BJ (cell line): ENCODE results near the gene VTI1A. TPM values are rescaled to one million over a fixed set of nuclear protein-coding genes. Genes with fewer than 3 reads are reported as not detected.

Experiments used
- CTCF ChIA-PET: fragments of 350-600 bp; formaldehyde crosslinking; extraction: SDS; loops from one replicate; lab custom pipeline; 2021; ENCODE audit warnings: antibody characterized with exemption, inconsistent platforms; lab: Yijun Ruan, JAX
- POLR2A ChIA-PET: fragments of 300-600 bp; sonication (Branson Sonifier 250); formaldehyde crosslinking; extraction: SDS; loops from one replicate; lab custom pipeline; 2021; ENCODE audit warnings: antibody characterized with exemption; lab: Charles Lee
- DNase-seq: peaks from one replicate; pipeline ENCODE4 v3.0.0-alpha.2; 2011; ENCODE audit warnings: low read depth
- H3K27me3 ChIP-seq: 2 replicates; pipeline ENCODE4 v1.6.0; 2011; ENCODE audit warnings: low read length; ENCODE audit not compliant: control insufficient read depth, insufficient read depth
- H3K36me3 ChIP-seq: 2 replicates; pipeline ENCODE4 v1.5.1; 2011; ENCODE audit warnings: low read length; ENCODE audit not compliant: control insufficient read depth, insufficient read depth
- H3K4me3 ChIP-seq: 2 replicates; pipeline ENCODE4 v1.5.1; 2011; ENCODE audit warnings: low read depth, mild to moderate bottlenecking, control low read depth, low read length
- CTCF ChIP-seq: IDR thresholded peaks from 2 replicates; pipeline ENCODE4 v1.5.1; 2011; ENCODE audit warnings: low read depth, mild to moderate bottlenecking, control low read depth, inconsistent platforms, low read length, moderate library complexity; ENCODE audit not compliant: insufficient read depth
- polyA plus RNA-seq: library from polyadenylated mRNA; depleted of rRNA; stranded (reverse); fragments of >200 nt; gene quantifications from 2 replicates; pipeline ENCODE4 v1.2.3, GENCODE V29; 2011

VTI1A gene
- polyA plus RNA-seq, 1 experiment: 13.4 TPM

- Histone ChIP-seq H3K27me3 (no peaks in the 10 kb centered on the region), H3K4me3 (no peak overlapping the region), H3K36me3 (no peaks in the 10 kb centered on the region)
- ChIA-PET CTCF (no interaction called here), POLR2A (no interaction called here)
- no peak for TF ChIP-seq CTCF
- no peak for DNase-seq
Observed at GRCh38 chr10:112653851-112654250, 206.8 kb downstream of the VTI1A start.

GRCh38 chr10:112654794-112655193, 207.8 kb downstream of the VTI1A start:
- ChIA-PET CTCF (no interaction called here), POLR2A (no interaction called here)
- no peak for DNase-seq
- Histone ChIP-seq H3K27me3 (no peaks in the 10 kb centered on the region), H3K36me3 (no peaks in the 10 kb centered on the region), H3K4me3 (no peak overlapping the region)
- no peak for TF ChIP-seq CTCF

- ChIA-PET POLR2A (no interaction called here), CTCF (interaction anchor here (0.6 kb wide), 1 partner anchor 155 kb away, joined by 3 read pairs; no protein-coding TSS in a partner anchor)
- no peaks in the 10 kb centered on the region for H3K36me3 ChIP-seq
- TF ChIP-seq CTCF: no peak
- H3K4me3 ChIP-seq: no peak overlapping the region
- DNase-seq: no peak
- H3K27me3 ChIP-seq: no peaks in the 10 kb centered on the region
Observed at GRCh38 chr10:112655722-112656121, 208.7 kb downstream of the VTI1A start.

- no peak overlapping the region for H3K4me3 ChIP-seq
- no peak for DNase-seq
- ChIA-PET POLR2A (no interaction called here), CTCF (no interaction called here)
- no peak for TF ChIP-seq CTCF
- no peaks in the 10 kb centered on the region for H3K27me3 ChIP-seq
- H3K36me3 ChIP-seq: no peaks in the 10 kb centered on the region
Observed at GRCh38 chr10:112658465-112658864, 211.4 kb downstream of the VTI1A start.

- Histone ChIP-seq H3K4me3 (no peak overlapping the region), H3K36me3 (no peaks in the 10 kb centered on the region), H3K27me3 (no peaks in the 10 kb centered on the region)
- DNase-seq: no peak
- POLR2A ChIA-PET: no interaction called here
- no peak for TF ChIP-seq CTCF
- CTCF ChIA-PET: no interaction called here
Observed at GRCh38 chr10:112658900-112659638, 212.1 kb downstream of the VTI1A start.
